ENCODE data around the gene ENPP6. TPM values are rescaled to one million over a fixed set of nuclear protein-coding genes. Genes with fewer than 3 reads are reported as not detected.
"Not testable (repeated sequence)": the region's sequence is repeated elsewhere in the genome, so short reads cannot be mapped to it uniquely, and the experiment has no call there.

The ENPP6 gene
- total and polyA plus RNA-seq, 2 donors, result 1.2 to 1.9 TPM

- no peaks in the 10 kb centered on the region for H3K36me3 ChIP-seq (ENCODE audit: insufficient read depth)
- WGBS, result 79% methylated on average over 14 of the region's 14 CpGs
- no peak overlapping the region for H3K27ac ChIP-seq (ENCODE audit: low read depth)
- no peak overlapping the region for H3K4me3 ChIP-seq (ENCODE audit: low read depth, low read length)
- no peak for DNase-seq (ENCODE audit: extremely low spot score)
- no peaks in the 10 kb centered on the region for H3K4me1 ChIP-seq (ENCODE audit: insufficient read depth)
These were observed 160.8 kb downstream of the ENPP6 start for GRCh38 chr4:184056877-184057276.

DNA sequence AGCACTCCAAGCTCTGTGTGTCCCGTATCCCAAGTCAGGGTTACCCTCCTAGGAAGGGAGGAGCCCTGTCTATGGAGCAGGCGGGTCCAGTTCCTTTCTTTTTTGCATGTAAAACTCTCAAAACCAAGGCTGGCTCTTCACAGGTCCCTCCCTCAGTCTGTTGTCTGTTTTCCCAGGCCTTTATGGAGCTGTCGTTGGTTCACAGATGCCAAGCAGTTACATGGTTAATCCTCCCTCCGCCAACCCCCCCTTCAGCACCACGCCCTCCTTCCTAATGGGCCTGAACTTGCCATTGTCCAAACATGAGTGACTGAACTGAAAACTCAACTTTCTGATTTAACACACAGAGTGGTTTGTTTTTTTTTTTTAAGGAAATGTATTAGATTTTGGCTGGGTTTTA lies 164.2 kb downstream of the ENPP6 start:
- Histone ChIP-seq H3K4me1 (ENCODE audit: insufficient read depth) (no peaks in the 10 kb centered on the region), H3K36me3 (ENCODE audit: insufficient read depth) (no peaks in the 10 kb centered on the region), H3K27ac (ENCODE audit: low read depth) (no peak overlapping the region), H3K4me3 (ENCODE audit: low read depth, low read length) (no peak overlapping the region)
- DNase-seq (ENCODE audit: extremely low spot score), result no peak
- 85% methylated on average over 5 of the region's 5 CpGs for WGBS

DNA sequence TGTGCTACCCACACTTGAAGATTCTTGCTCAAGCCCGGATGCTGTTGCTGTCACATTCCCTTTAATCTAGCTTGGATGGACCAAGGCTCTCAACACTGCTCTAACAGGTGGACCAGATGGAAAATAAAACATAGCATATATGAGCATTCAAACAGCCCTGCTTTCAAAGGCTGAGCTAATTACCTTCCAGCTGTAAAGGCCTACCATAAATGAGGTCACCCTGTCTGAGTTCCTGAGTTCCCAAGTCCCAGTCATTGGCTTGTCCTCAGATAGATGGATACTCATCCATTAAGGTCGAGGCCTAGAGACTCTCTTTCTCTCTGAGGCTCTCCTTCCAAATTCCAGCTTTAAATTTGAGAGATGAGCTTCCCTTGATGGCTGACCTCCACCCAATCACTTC lies 165.1 kb downstream of the ENPP6 start:
- no peak for DNase-seq (ENCODE audit: extremely low spot score)
- H3K36me3 ChIP-seq (ENCODE audit: insufficient read depth), result no peaks in the 10 kb centered on the region
- H3K4me3 ChIP-seq (ENCODE audit: low read depth, low read length), result no peak overlapping the region
- 89% methylated on average over 2 of the region's 2 CpGs for WGBS
- no peaks in the 10 kb centered on the region for H3K4me1 ChIP-seq (ENCODE audit: insufficient read depth)
- no peak overlapping the region for H3K27ac ChIP-seq (ENCODE audit: low read depth)

- H3K36me3 ChIP-seq (ENCODE audit: insufficient read depth); H3K27ac ChIP-seq (ENCODE audit: low read depth); H3K4me3 ChIP-seq (ENCODE audit: low read depth, low read length); DNase-seq (ENCODE audit: extremely low spot score); H3K4me1 ChIP-seq (ENCODE audit: insufficient read depth): not testable (repeated sequence)
- WGBS, result 98% methylated on average over 4 of the region's 4 CpGs
These were observed 166.4 kb downstream of the ENPP6 start for GRCh38 chr4:184051262-184051661.

- WGBS, result 87% methylated on average over 1 of the region's 1 CpG
- Histone ChIP-seq H3K4me1 (ENCODE audit: insufficient read depth) (no peaks in the 10 kb centered on the region), H3K4me3 (ENCODE audit: low read depth, low read length) (no peak overlapping the region), H3K36me3 (ENCODE audit: insufficient read depth) (no peaks in the 10 kb centered on the region), H3K27ac (ENCODE audit: low read depth) (no peak overlapping the region)
- DNase-seq (ENCODE audit: extremely low spot score), result no peak
These were observed 171.5 kb downstream of the ENPP6 start for GRCh38 chr4:184046148-184046547.

GRCh38 chr4:184041156-184041555 lies 176.5 kb downstream of the ENPP6 start:
- H3K4me1 ChIP-seq (ENCODE audit: insufficient read depth), result no peaks in the 10 kb centered on the region
- no peak overlapping the region for H3K4me3 ChIP-seq (ENCODE audit: low read depth, low read length)
- 79% methylated on average over 10 of the region's 10 CpGs for WGBS

DNA sequence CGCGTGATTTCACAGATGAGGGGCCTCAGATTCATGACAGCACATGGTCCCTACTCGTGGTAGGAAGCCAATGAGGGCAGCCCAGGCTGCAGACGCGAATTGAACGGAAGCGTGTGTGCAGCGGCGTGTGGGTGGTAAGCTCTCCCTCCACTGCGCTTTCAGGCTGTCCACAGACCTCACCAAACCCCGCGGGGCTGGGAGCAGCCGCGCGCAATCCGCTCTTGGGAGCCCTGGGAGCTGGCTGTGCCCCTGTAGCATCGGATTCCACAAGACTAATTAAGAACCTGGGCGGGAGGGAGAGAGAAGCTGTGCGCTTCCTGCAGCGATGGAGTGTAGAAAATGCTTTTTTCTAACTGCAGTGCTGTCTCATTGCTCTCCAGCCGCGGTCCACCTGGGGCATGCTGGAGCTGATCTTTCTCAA lies 177.7 kb downstream of the ENPP6 start:
- Histone ChIP-seq H3K4me3 (ENCODE audit: low read depth, low read length) (peak overlapping the region; percentile 17), H3K27ac (ENCODE audit: low read depth) (no peak overlapping the region), H3K36me3 (ENCODE audit: insufficient read depth) (no peaks in the 10 kb centered on the region), H3K4me1 (ENCODE audit: insufficient read depth) (no peaks in the 10 kb centered on the region)
- DNase-seq (ENCODE audit: extremely low spot score), result no peak
- WGBS, result 26% methylated on average over 22 of the region's 22 CpGs

More at GRCh38 chr4:184041156-184041555, 176.5 kb downstream of the ENPP6 start:
- DNase-seq (ENCODE audit: extremely low spot score), result no peak
- Histone ChIP-seq H3K36me3 (ENCODE audit: insufficient read depth) (no peaks in the 10 kb centered on the region), H3K27ac (ENCODE audit: low read depth) (no peak overlapping the region)
